Left renal pelvis (tissue), 4 donors: Measurements from ENCODE around the gene RERG. TPM values are rescaled to one million over a fixed set of nuclear protein-coding genes. Genes with fewer than 3 reads are reported as not detected.

Experiments used
- DNase-seq, 4 donors: peaks; one replicate each; pipeline ENCODE4 v3.0.0-alpha.2; 2013; ENCODE audit warnings: low read depth in 4 of 4, low spot score in 3 of 4
- polyA plus RNA-seq, 4 donors: library from polyadenylated mRNA; unstranded; fragments of 120-200 nt; gene quantifications; one replicate each; pipeline ENCODE4 v1.2.1, GENCODE V29; 2013; ENCODE audit not compliant: insufficient read length in 4 of 4

Gene RERG
- polyA plus RNA-seq, 4 donors, result 32.8 to 56.0 (median 38.7) TPM

DNA sequence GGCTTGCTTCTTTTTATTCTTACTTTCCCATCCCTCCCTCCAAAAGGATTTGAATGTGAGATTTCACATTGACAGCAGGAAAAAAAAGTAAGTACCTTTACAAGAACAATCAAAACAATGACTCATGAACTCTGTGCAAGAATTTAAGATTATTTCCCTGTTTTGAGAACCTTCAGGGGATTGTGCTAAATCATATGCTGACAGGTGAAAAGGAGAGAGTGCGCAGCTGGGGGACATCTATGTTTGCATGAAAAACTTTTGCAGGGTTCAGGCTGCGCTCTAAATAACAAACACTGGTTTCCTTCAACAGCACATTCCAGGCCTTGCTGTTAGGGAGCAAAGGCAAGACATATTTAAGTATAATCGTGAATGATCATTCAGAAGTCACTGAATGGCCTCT is 27.3 kb downstream of the RERG start:
- DNase-seq, result peak in 1 of 4 donors; percentile 39

- DNase-seq, result no peak
These were observed 28.5 kb downstream of the RERG start for GRCh38 chr12:15192720-15193119.

DNA sequence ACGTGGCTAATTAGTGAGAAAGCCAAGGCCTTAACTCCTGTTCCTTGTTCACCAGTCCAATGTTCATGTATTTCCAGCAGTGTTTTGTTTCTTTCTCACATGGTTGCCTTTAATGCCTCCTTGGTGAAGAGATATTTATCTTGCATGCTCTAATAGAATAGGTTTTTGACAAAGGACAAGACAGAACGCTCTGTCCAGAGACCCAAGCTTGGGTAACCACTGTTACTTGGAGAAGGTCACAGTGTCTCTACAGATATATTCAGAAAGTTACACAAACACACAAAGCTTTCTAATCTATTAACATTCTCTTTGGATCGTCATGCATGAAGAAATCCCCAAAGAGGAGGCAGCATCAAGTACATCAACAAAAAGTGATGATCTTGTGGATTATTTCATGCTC is 33.1 kb downstream of the RERG start:
- no peak for DNase-seq

DNA sequence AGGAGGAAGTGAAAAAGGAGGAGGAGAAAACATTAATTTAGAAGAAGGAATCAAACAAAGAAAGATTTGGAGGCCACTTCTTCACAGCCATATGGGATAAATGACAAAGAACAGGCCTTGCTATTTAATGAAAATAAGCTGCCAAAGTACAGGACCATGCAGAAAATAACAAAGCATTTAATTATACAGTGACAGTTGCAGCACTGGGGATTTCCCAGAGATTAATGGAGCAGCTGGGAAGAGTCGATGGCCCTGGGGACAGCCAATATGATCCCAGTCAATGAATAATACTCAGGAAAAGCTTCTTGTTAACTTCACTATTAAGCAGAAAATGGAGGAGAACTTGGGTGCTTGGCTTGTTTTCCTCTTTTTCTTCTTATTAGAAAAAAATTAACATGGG is 34.6 kb downstream of the RERG start:
- DNase-seq, result no peak

DNA sequence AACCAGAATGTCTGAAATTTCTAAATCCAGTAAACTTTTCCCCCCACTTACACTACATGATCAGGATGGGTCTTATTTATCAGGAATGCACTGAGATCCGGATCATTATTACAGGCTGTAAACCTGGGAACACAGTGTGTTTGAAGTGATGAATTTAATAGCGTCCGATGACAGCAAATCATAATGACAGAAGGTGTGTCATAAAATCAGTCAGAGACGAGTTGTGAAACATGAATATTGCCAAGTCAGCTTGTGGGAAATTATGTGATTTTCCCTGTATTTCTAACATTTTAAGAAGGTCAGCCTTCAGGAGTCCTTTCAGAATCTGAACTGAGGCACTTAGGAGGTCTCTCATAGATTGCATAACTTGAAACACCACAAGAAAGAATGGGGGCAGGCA is 36.7 kb downstream of the RERG start:
- DNase-seq, result no peak

DNA sequence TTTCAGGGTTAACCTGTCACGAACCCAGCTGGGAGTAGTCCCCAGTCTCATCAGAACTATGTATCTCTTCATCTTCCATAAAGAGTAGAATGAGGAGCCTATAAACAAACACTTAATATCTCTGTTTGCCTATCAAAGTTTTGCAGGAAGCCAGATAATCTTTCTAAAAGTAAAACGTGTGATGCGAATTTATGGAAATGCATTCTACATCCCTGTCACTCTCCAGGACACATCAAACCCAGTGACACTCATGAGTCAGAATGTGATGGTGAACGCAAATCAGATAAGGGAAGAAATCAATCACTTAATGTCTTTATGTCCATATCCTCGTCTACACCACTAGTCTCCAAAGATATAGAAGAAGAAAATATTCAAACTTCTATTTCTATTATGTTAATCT is 37.4 kb downstream of the RERG start:
- DNase-seq, result no peak

- DNase-seq, result no peak
These were observed 40.1 kb downstream of the RERG start for GRCh38 chr12:15181017-15181683.

DNA sequence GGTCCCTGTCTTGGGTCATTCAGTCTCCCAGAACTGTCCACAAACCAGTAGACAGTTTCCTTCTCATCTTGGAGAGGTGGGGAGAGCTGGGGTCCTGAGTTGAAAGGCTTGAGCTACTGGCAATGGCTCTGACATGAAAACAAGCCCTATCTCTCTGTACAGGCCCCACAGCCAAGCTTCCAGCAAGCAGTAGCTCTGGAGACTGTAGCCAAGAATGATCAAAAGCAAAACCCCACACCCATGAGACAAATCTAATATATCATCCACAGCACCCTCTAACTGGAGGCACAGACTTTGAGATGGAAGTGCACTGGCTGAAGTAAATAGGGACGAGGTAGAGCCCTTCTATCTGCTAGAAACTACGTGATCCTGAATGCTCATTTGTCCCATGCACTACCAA is 40.9 kb downstream of the RERG start:
- no peak for DNase-seq

GRCh38 chr12:15179672-15180071 is 41.5 kb downstream of the RERG start:
- no peak for DNase-seq

GRCh38 chr12:15173142-15173541 is 48.1 kb downstream of the RERG start:
- no peak for DNase-seq

GRCh38 chr12:15172060-15172822 is 49.0 kb downstream of the RERG start:
- DNase-seq, result no peak

DNA sequence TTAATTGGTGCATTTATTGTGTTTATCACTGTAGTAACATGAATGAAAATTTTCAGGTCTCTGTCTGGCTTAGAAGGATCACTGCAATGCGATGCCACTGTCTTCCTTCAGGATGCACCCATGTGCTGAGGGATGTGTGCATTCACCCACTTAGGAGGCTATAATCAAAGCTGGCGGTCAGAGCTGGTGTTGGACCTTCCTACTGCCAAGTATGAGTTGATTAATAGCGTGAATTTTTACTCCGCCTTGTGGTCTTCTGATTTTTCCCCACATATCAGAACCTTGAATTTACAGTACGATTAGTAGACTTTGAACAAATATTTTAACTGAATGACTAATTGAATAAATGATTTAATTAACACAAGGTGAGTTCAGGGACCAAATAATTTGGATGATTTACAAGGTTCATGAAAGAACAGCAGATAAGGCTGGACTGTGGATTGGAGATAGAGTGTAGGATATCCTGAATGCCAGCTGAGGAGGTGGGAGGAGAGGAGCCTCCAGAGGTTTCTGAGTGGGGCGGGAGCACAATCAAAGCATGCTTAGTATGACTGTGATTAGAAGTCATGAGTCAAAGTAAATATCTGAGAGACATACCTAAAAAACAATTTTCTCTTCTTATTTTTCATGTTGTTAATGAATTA is 50.1 kb downstream of the RERG start:
- no peak for DNase-seq

- DNase-seq, result no peak
These were observed 53.1 kb downstream of the RERG start for GRCh38 chr12:15168026-15168678.

- DNase-seq, result no peak
These were observed 56.1 kb downstream of the RERG start for GRCh38 chr12:15165012-15165659.

DNA sequence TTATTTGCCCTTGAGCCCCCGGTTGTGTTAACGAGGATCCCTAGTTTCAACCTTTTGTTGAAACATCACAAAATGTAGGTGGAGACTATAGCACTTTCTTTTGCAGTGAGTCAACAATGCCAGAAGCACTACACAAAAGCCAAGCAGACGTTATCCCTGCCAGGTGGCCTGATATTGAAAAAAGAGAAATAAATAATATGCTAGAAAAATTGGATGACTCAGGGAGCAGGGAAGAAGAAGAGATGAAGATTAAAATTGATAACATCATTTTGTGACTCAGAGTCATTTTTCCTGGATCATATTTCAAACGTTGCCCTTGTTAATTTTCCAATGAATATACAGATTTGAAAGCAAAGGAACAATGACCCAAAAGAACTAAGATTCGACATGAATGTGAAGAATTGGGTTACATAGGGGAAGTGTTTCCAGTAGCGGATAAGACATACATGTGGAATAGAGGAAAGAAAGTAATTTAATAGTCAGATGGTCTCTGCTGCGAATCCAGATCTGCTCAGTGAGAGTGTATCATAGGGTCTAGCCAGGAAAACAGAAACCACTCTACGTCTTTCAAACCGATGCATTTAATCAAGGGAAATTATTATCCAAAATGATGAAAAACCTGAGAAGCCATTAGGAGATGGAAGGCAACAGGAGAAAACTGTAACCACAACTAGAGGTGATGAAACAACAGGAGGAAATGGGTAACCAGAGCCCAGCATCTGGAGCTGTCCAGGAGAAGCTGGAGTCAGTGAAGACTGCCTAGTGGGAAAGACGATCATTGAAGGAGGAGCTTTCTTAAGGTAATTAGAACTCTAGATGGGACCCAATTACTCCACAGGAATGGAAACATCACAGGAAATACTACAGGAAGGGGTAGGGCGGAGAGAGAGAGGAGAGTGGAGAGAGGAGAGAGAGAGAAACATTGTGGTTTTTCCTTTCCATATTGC is 57.9 kb downstream of the RERG start:
- no peak for DNase-seq

DNA sequence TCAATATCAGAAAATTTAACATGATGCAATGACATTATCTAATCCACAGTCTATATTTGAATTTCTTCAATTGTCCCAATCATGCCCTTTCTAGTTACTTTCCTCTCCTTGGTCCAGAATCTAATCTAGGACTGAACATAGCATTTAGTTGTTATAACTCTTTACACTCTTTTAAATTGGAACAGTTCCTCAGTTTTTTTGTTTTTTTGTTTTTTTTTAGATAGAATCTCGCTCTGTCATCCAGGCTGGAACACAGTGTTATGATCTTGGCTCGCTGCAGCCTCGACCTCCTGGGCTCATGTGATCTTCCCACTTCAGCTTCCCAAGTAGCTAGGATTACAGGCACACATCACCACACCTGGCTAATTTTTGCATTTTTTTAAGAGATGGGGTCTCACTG is 63.1 kb downstream of the RERG start:
- no peak for DNase-seq

DNA sequence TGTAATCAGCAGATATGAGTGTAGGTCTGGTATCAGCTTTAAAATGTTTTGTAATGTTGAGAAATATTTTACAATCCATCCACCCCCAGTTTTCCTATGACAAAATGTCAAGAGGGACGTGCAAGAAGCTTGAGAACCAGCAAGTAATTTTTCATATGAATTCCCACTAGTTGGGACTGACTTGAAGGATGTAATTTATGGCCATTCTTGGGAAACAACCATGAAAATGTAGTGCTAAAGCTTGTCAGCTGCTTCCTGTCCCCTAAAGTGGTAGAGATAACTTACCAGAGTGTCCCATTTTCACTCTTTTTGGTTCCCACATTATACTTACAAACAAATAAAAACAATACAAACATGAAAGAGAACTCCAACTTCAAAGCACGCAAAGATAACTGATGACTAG is 63.9 kb downstream of the RERG start:
- peak; percentile 41 to 54 (median 44) for DNase-seq

- DNase-seq, result no peak
These were observed 65.9 kb downstream of the RERG start for GRCh38 chr12:15155271-15155670.

- DNase-seq, result no peak
These were observed 67.1 kb downstream of the RERG start for GRCh38 chr12:15154103-15154502.

- DNase-seq, result no peak
These were observed 68.3 kb downstream of the RERG start for GRCh38 chr12:15152868-15153267.
